GM12892 (cell line): ENCODE data around the gene GPC5. TPM values are rescaled to one million over a fixed set of nuclear protein-coding genes. Genes with fewer than 3 reads are reported as not detected.
"Not testable (repeated sequence)": the region's sequence is repeated elsewhere in the genome, so short reads cannot be mapped to it uniquely, and the experiment has no call there.

Source experiments
- DNase-seq: peaks from one replicate; pipeline ENCODE4 v3.0.0; 2011; ENCODE audit not compliant: insufficient read length
- FAIRE-seq: peaks from 2 replicates; lab custom pipeline; 2011; peaks lifted over from hg19 to GRCh38; lab: Jason Lieb, UNC
- POLR2A ChIP-seq: IDR thresholded peaks from 2 replicates; pipeline ENCODE4 v1.6.1; 2011; ENCODE audit warnings: low read depth, low read length, control low read depth
- POLR2AphosphoS5 ChIP-seq: IDR thresholded peaks from 2 replicates; pipeline ENCODE4 v1.6.1; 2011; ENCODE audit warnings: low read depth, low read length, control low read depth
- TAF1 ChIP-seq: IDR thresholded peaks from 2 replicates; pipeline ENCODE4 v1.6.1; 2011; ENCODE audit warnings: low read depth, mild to moderate bottlenecking, control low read depth, low read length, borderline replicate concordance
- polyA plus RNA-seq: library from polyadenylated mRNA; unstranded; fragments of >200 nt; gene quantifications from one replicate; pipeline ENCODE4 v1.2.1, GENCODE V29; 2012; ENCODE audit warnings: missing spikeins, inconsistent platforms; ENCODE audit not compliant: missing spikeins

GPC5 gene
- 2.7 TPM for polyA plus RNA-seq

GRCh38 chr13:91398413-91399188 lies at the start of gene GPC5:
GPC5 (plus strand) TSS chr13:91398621.
- FAIRE-seq = peak; percentile 97
- DNase-seq = peak; percentile 67
- no peak for TF ChIP-seq POLR2AphosphoS5
- TF ChIP-seq POLR2A = no peak
- no peak for TF ChIP-seq TAF1

GRCh38 chr13:91348906-91349435 lies 49.5 kb upstream of the GPC5 start:
- DNase-seq (peak; percentile 57), FAIRE-seq (peak; percentile 78)
- TF ChIP-seq POLR2A (peak; percentile 73), POLR2AphosphoS5 (no peak), TAF1 (no peak)

DNA sequence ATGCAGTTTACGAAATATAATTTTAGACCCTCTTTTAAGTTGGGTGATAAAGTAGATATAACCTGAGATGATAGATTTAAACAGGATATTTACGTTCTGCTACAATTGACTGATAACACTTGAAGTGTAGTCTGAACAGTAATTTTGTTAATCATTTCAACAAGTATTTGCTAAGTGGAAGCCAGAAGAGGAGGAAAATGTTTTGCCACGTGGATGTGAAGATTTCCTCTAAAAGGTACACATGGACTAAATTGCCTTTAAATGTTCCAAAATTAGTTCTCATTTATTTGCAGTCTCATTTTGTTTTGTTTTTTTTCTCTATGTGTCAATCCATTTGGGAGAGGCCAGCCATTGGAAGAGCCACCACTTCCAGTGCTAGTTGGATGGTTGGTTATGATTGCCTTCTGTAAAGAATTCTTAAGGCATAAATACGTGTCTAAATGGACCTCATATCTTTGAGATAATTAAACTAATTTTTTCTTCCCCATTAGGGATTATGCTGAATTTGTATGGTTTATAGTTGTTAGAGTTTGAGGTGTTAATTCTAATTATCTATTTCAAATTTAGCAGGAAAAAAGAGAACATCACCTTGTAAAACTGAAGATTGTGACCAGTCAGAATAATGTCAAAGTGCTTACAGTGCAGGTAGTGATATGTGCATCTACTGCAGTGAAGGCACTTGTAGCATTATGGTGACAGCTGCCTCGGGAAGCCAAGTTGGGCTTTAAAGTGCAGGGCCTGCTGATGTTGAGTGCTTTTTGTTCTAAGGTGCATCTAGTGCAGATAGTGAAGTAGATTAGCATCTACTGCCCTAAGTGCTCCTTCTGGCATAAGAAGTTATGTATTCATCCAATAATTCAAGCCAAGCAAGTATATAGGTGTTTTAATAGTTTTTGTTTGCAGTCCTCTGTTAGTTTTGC lies 48.2 kb upstream of the GPC5 start:
- FAIRE-seq = no peak
- no peak for TF ChIP-seq POLR2A
- TF ChIP-seq POLR2AphosphoS5 = 0 out of 2 replicates have a peak, but pooled peaks have one; percentile 44
- DNase-seq = no peak

- DNase-seq (no peak), FAIRE-seq (no peak)
- no peak for TF ChIP-seq POLR2A
- no peak for TF ChIP-seq POLR2AphosphoS5
- TF ChIP-seq TAF1 = no peak
Observed at GRCh38 chr13:91351123-91351522, 47.3 kb upstream of the GPC5 start.

DNA sequence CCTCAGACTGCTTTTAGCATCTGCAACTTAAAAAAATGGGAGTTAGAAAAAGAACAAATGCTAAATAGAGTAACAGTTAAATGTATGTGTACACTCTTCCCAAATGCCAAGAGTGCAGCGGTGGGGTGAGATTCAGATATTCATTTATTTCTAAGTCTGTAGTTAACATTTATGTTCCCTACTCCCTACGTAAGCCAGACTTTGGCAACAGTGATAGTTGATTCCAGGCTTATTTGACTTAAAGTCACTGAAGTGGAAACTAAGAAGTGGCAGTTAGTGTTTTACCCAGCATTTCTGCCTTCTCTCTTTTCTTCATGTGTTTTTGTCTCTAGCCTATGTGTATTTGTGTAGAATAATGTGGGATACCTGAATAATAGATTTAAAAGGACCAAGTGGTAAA lies 46.4 kb upstream of the GPC5 start:
- FAIRE-seq = no peak
- no peak for TF ChIP-seq TAF1
- TF ChIP-seq POLR2AphosphoS5 = no peak
- no peak for TF ChIP-seq POLR2A
- DNase-seq = no peak

GRCh38 chr13:91352891-91353290 lies 45.5 kb upstream of the GPC5 start:
- DNase-seq, FAIRE-seq: not testable (repeated sequence)

- FAIRE-seq = no peak
- DNase-seq = no peak
- no peak for TF ChIP-seq TAF1
- TF ChIP-seq POLR2AphosphoS5 = no peak
- no peak for TF ChIP-seq POLR2A
Observed at GRCh38 chr13:91353494-91353893, 44.9 kb upstream of the GPC5 start.

- FAIRE-seq (no peak), DNase-seq (no peak)
- no peak for TF ChIP-seq TAF1
- peak; percentile 70; the same call in 1 of the 2 replicates for TF ChIP-seq POLR2A
- peak; percentile 84 for TF ChIP-seq POLR2AphosphoS5
Observed at GRCh38 chr13:91355099-91355825, 43.2 kb upstream of the GPC5 start.

DNA sequence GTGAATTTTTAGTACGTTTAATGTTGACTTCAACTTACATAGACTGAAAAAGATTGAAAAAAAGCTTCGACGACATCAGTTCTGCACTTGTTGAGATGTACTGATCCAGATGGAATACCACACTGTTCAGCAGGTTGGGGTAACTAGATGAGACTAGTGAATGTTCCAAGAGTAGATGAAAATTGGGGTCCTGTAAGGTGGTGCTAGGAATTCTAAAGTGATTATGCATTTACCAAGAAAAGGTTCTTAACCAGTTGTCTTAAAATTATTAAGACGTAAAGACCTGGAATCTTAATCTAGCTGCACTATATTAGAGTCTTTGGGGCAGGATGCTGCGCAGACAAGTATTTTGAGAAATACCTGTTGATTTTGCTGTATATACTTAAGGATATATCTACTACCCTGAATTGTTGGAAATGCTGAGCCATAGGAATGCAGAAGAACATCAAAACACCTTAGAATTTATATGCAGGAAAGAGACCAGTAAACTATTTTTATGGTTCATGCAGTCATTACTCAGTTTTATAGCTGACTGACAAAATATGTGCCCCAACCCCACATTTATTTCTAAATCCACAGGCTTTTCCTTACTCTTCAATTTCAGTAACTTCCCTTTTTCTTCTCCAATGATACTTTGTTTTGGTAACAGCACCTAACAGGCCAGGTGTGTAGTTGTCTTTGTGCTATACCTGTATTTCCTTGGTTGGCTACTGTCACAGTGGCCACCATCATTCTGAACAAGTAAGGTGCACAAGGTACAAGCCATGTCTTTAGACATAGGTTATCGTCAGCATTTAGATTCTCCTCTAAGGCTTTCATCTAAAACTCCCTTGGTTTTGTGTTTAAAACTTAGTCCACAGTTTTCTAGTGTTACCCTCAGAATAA lies 42.4 kb upstream of the GPC5 start:
- no peak for FAIRE-seq
- TF ChIP-seq POLR2AphosphoS5 (peak; percentile 66; the same call in 1 of the 2 replicates), POLR2A (peak; percentile 40), TAF1 (no peak)
- no peak for DNase-seq

DNA sequence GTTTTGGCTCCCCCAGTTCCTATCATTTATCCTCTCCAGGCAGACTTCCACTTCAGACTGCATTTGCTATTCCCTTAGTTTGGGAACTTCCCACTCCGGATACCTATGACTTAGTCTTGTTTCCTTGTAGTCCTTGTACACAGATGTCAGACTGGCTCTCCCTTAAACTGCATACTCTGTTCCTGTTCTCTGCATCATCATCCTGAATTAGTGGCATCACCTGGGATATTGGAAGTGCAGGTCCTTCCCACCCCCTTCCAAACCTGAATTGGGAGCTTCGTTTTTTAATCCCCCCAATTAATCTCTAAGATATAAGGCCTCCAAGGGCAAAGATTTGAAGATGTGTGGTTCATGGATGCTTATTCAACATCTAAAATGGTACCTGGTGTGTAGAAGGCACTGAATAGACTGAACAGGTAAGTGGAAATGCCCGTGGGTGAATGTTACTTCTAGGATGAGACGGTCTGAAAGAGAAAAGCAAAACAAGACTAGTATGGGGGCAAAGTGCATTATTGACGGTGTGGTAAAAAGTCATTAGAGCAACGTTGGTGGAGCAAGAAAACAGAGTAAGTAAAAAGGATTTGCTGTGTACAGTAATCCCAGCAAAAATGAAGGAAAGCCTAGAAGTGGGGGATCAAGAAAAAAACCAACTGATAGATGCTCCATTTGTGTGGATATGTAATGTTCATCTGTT lies 41.4 kb upstream of the GPC5 start:
- no peak for FAIRE-seq
- no peak for TF ChIP-seq TAF1
- TF ChIP-seq POLR2AphosphoS5 = peak; percentile 55; the same call in 1 of the 2 replicates
- no peak for TF ChIP-seq POLR2A
- no peak for DNase-seq
